ENCODE data around the gene CHN1. TPM values are rescaled to one million over a fixed set of nuclear protein-coding genes. Genes with fewer than 3 reads are reported as not detected.

Gene CHN1
- total RNA-seq, 1 donor from 2014 or later: 26.3 TPM

GRCh38 chr2:174829550-174829949, 175.6 kb downstream of the CHN1 start:
- Mint-ChIP-seq H3K27ac (ENCODE audit: unreplicated experiment) (no peak overlapping the region), H3K4me3 (ENCODE audit: unreplicated experiment) (no peak overlapping the region)

GRCh38 chr2:174827371-174828369, 177.5 kb downstream of the CHN1 start:
- Mint-ChIP-seq H3K9me3 (ENCODE audit: unreplicated experiment) (no peaks in the 10 kb centered on the region), H3K4me3 (ENCODE audit: unreplicated experiment) (peak overlapping the region; percentile 20), H3K36me3 (ENCODE audit: low read depth, unreplicated experiment) (no peaks in the 10 kb centered on the region), H3K27ac (ENCODE audit: unreplicated experiment) (peak overlapping the region; percentile 93), H3K4me1 (ENCODE audit: unreplicated experiment) (peaks cover 32% of the 10 kb centered on the region), H3K27me3 (ENCODE audit: unreplicated experiment) (no peaks in the 10 kb centered on the region)
- no peak for TF ChIP-seq CTCF (IDR thresholded peaks at IDR 0.05; ENCODE audit: unreplicated experiment)
- peak; percentile 21 for DNase-seq (ENCODE audit: low spot score)

More at GRCh38 chr2:174829550-174829949, 175.6 kb downstream of the CHN1 start:
- TF ChIP-seq CTCF (IDR thresholded peaks at IDR 0.05; ENCODE audit: unreplicated experiment): no peak
- H3K36me3 Mint-ChIP-seq (ENCODE audit: low read depth, unreplicated experiment): no peaks in the 10 kb centered on the region
- H3K4me1 Mint-ChIP-seq (ENCODE audit: unreplicated experiment): peaks cover 32% of the 10 kb centered on the region
- no peaks in the 10 kb centered on the region for H3K9me3 Mint-ChIP-seq (ENCODE audit: unreplicated experiment)
- DNase-seq (ENCODE audit: low spot score): no peak
- H3K27me3 Mint-ChIP-seq (ENCODE audit: unreplicated experiment): no peaks in the 10 kb centered on the region

- Mint-ChIP-seq H3K9me3 (ENCODE audit: unreplicated experiment) (no peaks in the 10 kb centered on the region), H3K36me3 (ENCODE audit: low read depth, unreplicated experiment) (peaks cover 9% of the 10 kb centered on the region), H3K27me3 (ENCODE audit: unreplicated experiment) (no peaks in the 10 kb centered on the region), H3K27ac (ENCODE audit: unreplicated experiment) (no peak overlapping the region), H3K4me3 (ENCODE audit: unreplicated experiment) (no peak overlapping the region), H3K4me1 (ENCODE audit: unreplicated experiment) (peaks cover 32% of the 10 kb centered on the region)
- DNase-seq (ENCODE audit: low spot score): no peak
- no peak for TF ChIP-seq CTCF (IDR thresholded peaks at IDR 0.05; ENCODE audit: unreplicated experiment)
These were observed 179.1 kb downstream of the CHN1 start for GRCh38 chr2:174826051-174826450.

GRCh38 chr2:174824068-174824467, 181.1 kb downstream of the CHN1 start:
- Mint-ChIP-seq H3K36me3 (ENCODE audit: low read depth, unreplicated experiment) (peaks cover 19% of the 10 kb centered on the region), H3K27ac (ENCODE audit: unreplicated experiment) (no peak overlapping the region), H3K4me1 (ENCODE audit: unreplicated experiment) (peaks cover 32% of the 10 kb centered on the region), H3K9me3 (ENCODE audit: unreplicated experiment) (no peaks in the 10 kb centered on the region), H3K27me3 (ENCODE audit: unreplicated experiment) (no peaks in the 10 kb centered on the region), H3K4me3 (ENCODE audit: unreplicated experiment) (no peak overlapping the region)
- no peak for DNase-seq (ENCODE audit: low spot score)
- TF ChIP-seq CTCF (IDR thresholded peaks at IDR 0.05; ENCODE audit: unreplicated experiment): no peak

- no peak overlapping the region for H3K27ac Mint-ChIP-seq (ENCODE audit: unreplicated experiment)
- DNase-seq (ENCODE audit: low spot score): no peak
- H3K4me1 Mint-ChIP-seq (ENCODE audit: unreplicated experiment): peaks cover 12% of the 10 kb centered on the region
- TF ChIP-seq CTCF (IDR thresholded peaks at IDR 0.05; ENCODE audit: unreplicated experiment): no peak
- no peaks in the 10 kb centered on the region for H3K9me3 Mint-ChIP-seq (ENCODE audit: unreplicated experiment)
- H3K27me3 Mint-ChIP-seq (ENCODE audit: unreplicated experiment): no peaks in the 10 kb centered on the region
- no peak overlapping the region for H3K4me3 Mint-ChIP-seq (ENCODE audit: unreplicated experiment)
- H3K36me3 Mint-ChIP-seq (ENCODE audit: low read depth, unreplicated experiment): peaks cover 19% of the 10 kb centered on the region
These were observed 183.6 kb downstream of the CHN1 start for GRCh38 chr2:174821628-174822027.
